K562 (cell line): ENCODE measurements around the gene CECR2. TPM values are rescaled to one million over a fixed set of nuclear protein-coding genes. Genes with fewer than 3 reads are reported as not detected.

Experiments
- ATAC-seq: fragments of 200-7000 bp; cut with Tn5 transposase; 3 replicates; pipeline ENCODE4 v1.9.1; 2020; ENCODE audit warnings: moderate library complexity
- BruUV-seq: library from RNA; stranded (reverse); fragments of 400-500 nt; replicated peaks from 2 replicates; lab custom pipeline; 2021; lab: Mats Ljungman, UMichigan
- CTCF ChIA-PET: fragments of 300-600 bp; formaldehyde crosslinking; extraction: SDS; loops from one replicate; lab custom pipeline; 2021; ENCODE audit warnings: low intra/inter-chr PET ratio; lab: Yijun Ruan, JAX
- POLR2A ChIA-PET: fragments of 300-600, 350-650 bp; sonication (Branson Sonifier 250); formaldehyde crosslinking; extraction: SDS; loops from one replicate; lab custom pipeline; 2021; ENCODE audit warnings: antibody characterized with exemption, inconsistent platforms; lab: Yijun Ruan, JAX
- DNase-seq, 4 experiments: peaks; one replicate each; pipeline versions ENCODE4 v3.0.0 to v3.0.0-alpha.2; 2011 to 2018; ENCODE audit warnings: low spot score in 3 of 4, mixed read lengths in 3 of 4; ENCODE audit errors: extremely low read depth in 1 of 4
- FAIRE-seq: peaks from 2 replicates; lab custom pipeline; 2011; peaks lifted over from hg19 to GRCh38; lab: Jason Lieb, UNC
- H2AFZ ChIP-seq: 2 replicates; pipeline ENCODE4 v1.6.0; 2011; ENCODE audit warnings: low read depth, low read length, control low read depth, inconsistent platforms
- H3K27ac ChIP-seq: fragments of 200-600 bp; 3 replicates; pipeline ENCODE4 v1.8.0; 2011; ENCODE audit warnings: low read depth, mild to moderate bottlenecking, control low read depth, inconsistent platforms, low read length, moderate library complexity, mixed read lengths; ENCODE audit errors: extremely low read depth
- H3K27me3 ChIP-seq, 2 experiments: fragments of 300-600 bp in 1 of 2; 2 replicates in 1 of 2; 3 replicates in 1 of 2; pipeline versions ENCODE4 v1.6.0 to v1.8.0; 2011; ENCODE audit warnings: inconsistent platforms in 2 of 2, low read length in 2 of 2, mild to moderate bottlenecking in 1 of 2, mixed read lengths in 1 of 2, moderate library complexity in 1 of 2; ENCODE audit not compliant: control insufficient read depth in 2 of 2, insufficient read depth in 2 of 2
- H3K36me3 ChIP-seq: fragments of 300-600 bp; 3 replicates; pipeline ENCODE4 v1.8.0; 2011; ENCODE audit warnings: mild to moderate bottlenecking, low read length, inconsistent platforms; ENCODE audit not compliant: control insufficient read depth, insufficient read depth
- H3K4me1 ChIP-seq, 2 experiments: fragments of 200-600 bp in 1 of 2; replicated peaks in 1 of 2; 2 replicates in 1 of 2; 3 replicates in 1 of 2; pipeline versions ENCODE4 v1.5.1 to v1.8.0; 2011; ENCODE audit warnings: inconsistent platforms in 2 of 2, low read length in 2 of 2, mild to moderate bottlenecking in 1 of 2, mixed read lengths in 1 of 2, moderate library complexity in 1 of 2; ENCODE audit not compliant: control insufficient read depth in 2 of 2, insufficient read depth in 2 of 2
- H3K4me2 ChIP-seq: 2 replicates; pipeline ENCODE4 v1.6.1; 2011; ENCODE audit warnings: low read length, control low read depth, inconsistent platforms, mixed read lengths; ENCODE audit not compliant: insufficient read depth
- H3K4me3 ChIP-seq: fragments of 200-600 bp; sonication (generic), shearing (Covaris generic); 2 replicates; pipeline ENCODE4 v1.5.1; 2016; ENCODE audit warnings: control low read depth, inconsistent platforms
- H3K79me2 ChIP-seq: fragments of 200-600 bp; 3 replicates; pipeline ENCODE4 v1.8.0; 2011; ENCODE audit warnings: low read length, inconsistent platforms; ENCODE audit not compliant: control insufficient read depth, insufficient read depth
- H3K9ac ChIP-seq, 2 experiments: 2 replicates each; pipeline versions ENCODE4 v1.6.0 to v1.6.1; 2011; ENCODE audit warnings: low read depth in 2 of 2, low read length in 2 of 2, control low read depth in 1 of 2, inconsistent platforms in 1 of 2, mild to moderate bottlenecking in 1 of 2, mixed read lengths in 1 of 2; ENCODE audit not compliant: insufficient read depth in 1 of 2
- H3K9me1 ChIP-seq: one replicate; pipeline ENCODE4 v1.6.0; 2011; ENCODE audit warnings: inconsistent platforms, mild to moderate bottlenecking, low read length, moderate library complexity; ENCODE audit not compliant: control insufficient read depth, insufficient read depth
- H3K9me3 ChIP-seq: replicated peaks from 2 replicates; pipeline ENCODE4 v1.5.1; 2011; ENCODE audit warnings: low read depth, low read length, inconsistent platforms; ENCODE audit not compliant: control insufficient read depth, insufficient read depth
- H4K20me1 ChIP-seq: replicated peaks from 2 replicates; pipeline ENCODE4 v1.6.1; 2011; ENCODE audit warnings: low read length, inconsistent platforms, mixed read lengths; ENCODE audit not compliant: control insufficient read depth, insufficient read depth
- ETV1 ChIP-seq: fragments of 450-650 bp; conservative IDR thresholded peaks from 2 replicates; pipeline ENCODE4 v1.6.1; 2016; ENCODE audit warnings: missing genetic modification characterization, control low read depth, low read depth, missing compliant biosample characterization
- FIP1L1 ChIP-seq: fragments of 200-400 bp; formaldehyde crosslinking; IDR thresholded peaks from 2 replicates; pipeline ENCODE4 v1.6.1; 2018; ENCODE audit warnings: mild to moderate bottlenecking, low read depth, low read length; ENCODE audit not compliant: poor library complexity, severe bottlenecking
- PHTF2 ChIP-seq: fragments of 250-450 bp; sonication (Bioruptor Pico); IDR thresholded peaks from 2 replicates; pipeline ENCODE4 v1.5.0; 2021; ENCODE audit warnings: mild to moderate bottlenecking
- U2AF1 ChIP-seq: fragments of 200-400 bp; formaldehyde crosslinking; optimal IDR thresholded peaks from 2 replicates; pipeline ENCODE3; 2017; ENCODE audit warnings: mild to moderate bottlenecking, low read depth, low read length, moderate library complexity
- WGBS: fragments of 100-300 bp; shearing (Covaris generic); methylation state at CpG from one replicate; pipeline ENCODE4 v1.1.6; 2016; ENCODE audit warnings: low coverage, mixed read lengths; ENCODE audit not compliant: insufficient coverage; ENCODE audit errors: missing lambda C conversion rate; 5-methylcytosine and 5-hydroxymethylcytosine counted together
- in situ Hi-C: fragments of 300-500 bp; cut with MboI; formaldehyde crosslinking; loops from 4 replicates; pipeline ENCODE4 v1.15.0; 2018; ENCODE audit warnings: inconsistent platforms, mixed read lengths
- intact Hi-C: fragments of 100-400 bp; cut with micrococcal nuclease; formaldehyde crosslinking; loops from 2 replicates; pipeline ENCODE4 v1.14.2; 2022
- polyA plus RNA-seq, 8 experiments: library from polyadenylated mRNA; depleted of rRNA in 4 of 8; stranded (reverse) in 5 of 8; unstranded in 3 of 8; fragments of >200 nt; fragmentation: Nextera tagmentation in 2 of 8; fragmentation: Illumina TruSeq in 1 of 8; extraction: Ambion mirVana in 2 of 8; extraction: Trizol in 1 of 8; gene quantifications; 2 replicates each; pipeline versions ENCODE4 v1.2.1 to v1.2.3, GENCODE V29; 2011 to 2014; ENCODE audit warnings: inconsistent platforms in 1 of 8, missing spikeins in 1 of 8
- total RNA-seq, 7 experiments: library from RNA; depleted of rRNA in 6 of 7; stranded (reverse); fragments of >200 nt in 6 of 7; fragmentation: Illumina TruSeq in 2 of 7; extraction: Trizol in 2 of 7; gene quantifications; 2 replicates each; pipeline versions ENCODE4 v1.2.1 to v1.2.3, GENCODE V29; 2011 to 2021; ENCODE audit warnings: low replicate concordance in 1 of 7

CECR2 gene
- total and polyA plus RNA-seq, 9 of the 15 experiments (the other 6 are each of a cell fraction or from before 2014, with no cell fraction given): 0.01 to 1.00 (median 0.27) TPM

DNA sequence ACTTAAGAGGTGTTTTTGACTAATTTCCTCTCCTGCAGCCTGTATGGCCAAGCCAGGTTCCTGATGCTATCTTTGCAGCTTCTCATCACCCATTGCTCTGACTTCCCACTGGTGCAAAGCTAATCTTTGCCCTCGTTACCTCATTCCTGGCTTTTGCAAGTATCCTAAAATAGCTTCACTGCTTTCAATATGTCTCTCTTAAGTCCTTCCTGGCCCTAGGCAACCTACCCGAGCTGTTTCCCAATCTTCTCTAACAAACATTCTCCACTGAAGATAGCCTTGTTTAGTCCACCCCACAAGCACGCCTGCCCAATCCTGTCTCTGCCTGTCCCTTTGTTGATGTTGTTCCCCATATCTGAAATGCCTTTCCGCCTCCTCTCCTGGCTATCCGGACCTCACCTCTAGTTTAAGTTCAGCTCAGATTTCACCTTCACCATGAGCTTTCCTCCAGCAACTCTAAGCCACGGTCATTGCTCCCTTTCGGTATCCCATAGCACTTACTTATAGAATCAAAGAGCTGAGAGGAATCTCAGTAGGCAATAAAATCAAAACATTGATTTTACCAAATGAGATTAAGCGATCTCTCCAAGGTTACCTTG, 30.1 kb upstream of the CECR2 start (continued):
- TF ChIP-seq U2AF1 (no peak), PHTF2 (CRISPR knock-in tag) (no peak)

DNA sequence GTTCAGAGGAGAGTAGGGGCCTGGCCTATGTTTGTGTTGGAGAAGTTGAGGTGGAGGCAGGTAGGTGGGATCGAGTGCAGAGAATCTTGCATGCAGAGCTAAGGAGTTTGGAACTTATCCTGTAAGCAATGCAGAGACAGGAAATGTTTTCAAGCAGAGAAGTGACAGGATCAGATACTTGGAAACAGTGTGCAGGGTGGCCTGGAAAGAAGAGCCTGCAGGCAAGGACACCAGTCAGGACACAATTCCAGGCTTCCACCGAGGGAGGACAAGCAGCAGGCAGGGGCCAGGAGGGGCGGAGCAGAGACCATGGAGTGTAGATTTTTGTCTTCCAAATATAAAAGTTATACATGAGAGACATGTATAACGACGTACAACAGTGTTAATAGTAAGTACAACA, 26.9 kb upstream of the CECR2 start:
- H3K4me2 ChIP-seq: no peak overlapping the region
- no peaks in the 10 kb centered on the region for H3K79me2 ChIP-seq
- H3K9ac ChIP-seq: no peak overlapping the region
- 0 out of 2 replicates have a peak, but pooled peaks have one; percentile 0 for TF ChIP-seq ETV1 (tag)
- TF ChIP-seq FIP1L1: no peak
- BruUV-seq: no TSS peak
- H3K4me1 ChIP-seq: no peaks in the 10 kb centered on the region
- no peaks in the 10 kb centered on the region for H3K36me3 ChIP-seq
- ChIA-PET CTCF (no interaction called here), POLR2A (interaction anchor here (0.8 kb wide), 1 partner anchor 44 kb away, joined by 3 read pairs; no protein-coding TSS in a partner anchor)
- DNase-seq (no peak), FAIRE-seq (no peak), ATAC-seq (peak; percentile 22; the same call in 1 of the 3 replicates)
- under 1% methylated on average over 5 of the region's 5 CpGs for WGBS
- in situ Hi-C loops (no loop called here), intact Hi-C loops (no loop called here)
- H3K27me3 ChIP-seq: peaks cover 8 to 11% of the 10 kb centered on the region in 2 experiments; a peak in 4 of 5 replicates
- no peaks in the 10 kb centered on the region for H3K9me3 ChIP-seq
- no peak overlapping the region for H3K27ac ChIP-seq
- H3K4me3 ChIP-seq: no peak overlapping the region
- H4K20me1 ChIP-seq: no peaks in the 10 kb centered on the region; the same call in 1 of the 2 replicates
- no peaks in the 10 kb centered on the region for H3K9me1 ChIP-seq
- H2AFZ ChIP-seq: no peak overlapping the region
